ELF-1 (cell line): ENCODE data around the gene ST8SIA5.
"Not testable (repeated sequence)": the region's sequence is repeated elsewhere in the genome, so short reads cannot be mapped to it uniquely, and the experiment has no call there.

ENCODE experiments used
- DNase-seq: peaks from one replicate; pipeline ENCODE4 v3.0.0-alpha.2; 2016; ENCODE audit warnings: low read depth, low spot score

Gene ST8SIA5, protein sequence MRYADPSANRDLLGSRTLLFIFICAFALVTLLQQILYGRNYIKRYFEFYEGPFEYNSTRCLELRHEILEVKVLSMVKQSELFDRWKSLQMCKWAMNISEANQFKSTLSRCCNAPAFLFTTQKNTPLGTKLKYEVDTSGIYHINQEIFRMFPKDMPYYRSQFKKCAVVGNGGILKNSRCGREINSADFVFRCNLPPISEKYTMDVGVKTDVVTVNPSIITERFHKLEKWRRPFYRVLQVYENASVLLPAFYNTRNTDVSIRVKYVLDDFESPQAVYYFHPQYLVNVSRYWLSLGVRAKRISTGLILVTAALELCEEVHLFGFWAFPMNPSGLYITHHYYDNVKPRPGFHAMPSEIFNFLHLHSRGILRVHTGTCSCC

DNA sequence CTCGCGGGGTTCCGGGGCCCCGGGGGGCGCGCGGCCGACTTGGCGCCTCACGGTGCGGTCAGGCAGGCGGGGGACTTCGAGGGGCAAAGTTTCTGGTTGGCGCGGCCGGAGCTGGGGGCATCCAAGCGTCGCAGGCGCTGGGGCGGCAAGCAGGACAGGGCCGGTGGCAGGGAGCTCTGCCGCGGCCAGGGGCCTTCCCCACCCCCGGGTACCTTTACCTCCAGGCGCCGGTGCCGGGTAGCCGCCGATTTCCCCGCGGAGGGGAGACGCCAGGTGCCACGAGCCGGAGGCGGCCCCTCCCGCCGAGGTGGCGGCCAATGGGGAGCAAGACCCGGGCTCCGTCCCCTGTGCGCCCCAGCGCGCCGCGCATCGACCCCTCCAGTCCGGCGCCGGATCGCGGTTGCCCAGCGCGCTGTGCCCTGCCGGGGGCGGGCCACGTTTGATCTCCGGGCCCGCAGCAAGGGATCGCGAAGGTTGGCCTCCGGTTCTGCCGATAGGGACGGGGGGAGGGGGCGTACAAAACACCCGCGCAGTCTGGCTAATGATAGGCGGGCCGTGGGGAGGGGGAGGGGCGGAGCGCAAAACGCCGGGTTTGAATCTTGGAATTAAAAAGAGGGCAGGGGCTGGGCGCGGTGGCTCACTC lies at the start of gene ST8SIA5:
Gene ST8SIA5 (minus strand): TSS at position 495 of the 643 bp plus-strand sequence. CDS start 545 bp downstream, outside the sequence.
- DNase-seq, result peak; percentile 68

DNA sequence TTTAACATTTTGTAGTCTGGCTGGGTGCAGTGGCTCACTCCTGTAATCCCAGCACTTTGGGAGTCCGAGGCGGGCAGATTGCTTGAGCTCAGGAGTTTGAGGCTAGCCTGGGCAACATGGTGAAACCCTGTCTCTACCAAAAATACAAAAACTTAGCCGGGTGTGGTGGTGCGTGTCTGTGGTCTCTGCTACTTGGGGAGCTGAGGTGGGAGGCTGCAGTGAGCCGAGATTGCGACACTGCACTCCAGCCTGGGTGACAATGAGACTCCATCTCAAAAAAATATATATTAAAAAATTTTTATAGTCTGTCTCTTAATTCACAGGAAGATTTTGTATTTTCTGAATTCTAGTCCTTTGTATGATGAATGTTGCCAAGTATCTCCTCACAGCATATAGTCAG lies 39.1 kb upstream of the ST8SIA5 start:
- DNase-seq, result not testable (repeated sequence)

DNA sequence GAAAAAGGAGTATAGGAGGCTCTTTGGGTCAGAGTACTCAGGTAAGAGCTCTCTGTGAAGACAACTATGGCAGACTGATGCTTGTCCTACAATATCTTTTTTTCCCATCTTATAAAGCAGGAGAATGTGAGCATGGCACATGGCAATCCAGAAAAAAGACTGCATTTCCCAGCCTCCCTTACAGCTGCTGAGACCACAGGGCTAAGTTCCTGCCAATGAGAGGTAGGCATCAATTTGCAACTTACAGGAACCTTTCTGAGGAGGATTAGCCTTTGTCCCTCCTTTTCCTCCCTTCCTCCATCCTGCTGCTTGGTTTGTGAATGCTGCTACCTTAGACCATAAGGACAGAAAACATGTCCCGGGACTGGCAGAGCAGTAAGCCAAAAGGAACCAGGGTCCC lies 37.8 kb upstream of the ST8SIA5 start:
- DNase-seq, result no peak

DNA sequence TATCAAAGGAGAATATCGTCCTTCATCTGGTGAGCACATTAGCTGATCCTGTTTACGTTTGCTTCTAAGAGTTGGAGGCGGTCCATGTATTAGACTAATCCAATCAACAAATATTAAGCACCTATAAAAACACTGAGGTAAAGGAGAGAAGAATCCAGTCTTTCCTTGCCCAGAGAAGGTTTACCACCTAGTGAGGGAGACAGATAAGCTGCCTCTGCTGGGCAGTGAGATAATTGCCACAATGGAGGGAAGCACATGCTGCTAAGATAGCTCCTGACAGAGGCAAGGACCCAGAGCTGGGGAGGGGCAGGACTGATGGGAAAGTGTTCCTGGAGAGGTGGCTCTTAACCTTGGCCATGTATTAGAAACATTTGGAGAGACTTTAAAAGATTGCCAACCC lies 36.7 kb upstream of the ST8SIA5 start:
- no peak for DNase-seq

DNA sequence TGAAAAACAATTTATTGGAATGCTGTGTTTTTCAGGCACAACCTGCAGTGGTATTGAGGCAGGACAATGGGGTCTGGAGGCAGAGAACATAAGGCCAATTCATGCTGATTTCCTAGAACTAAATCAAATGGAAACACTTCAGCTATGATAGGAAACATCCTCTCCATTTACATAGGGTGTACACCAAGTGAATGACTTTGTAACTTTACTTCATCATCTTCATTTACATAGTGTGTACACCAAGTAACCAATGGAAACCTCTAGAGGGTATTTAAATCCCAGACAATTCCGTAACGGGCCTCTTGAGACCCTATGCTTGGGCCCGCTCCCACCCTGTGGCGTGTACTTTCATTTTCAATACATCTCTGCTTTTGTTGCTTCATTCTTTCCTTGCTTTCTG lies 32.2 kb upstream of the ST8SIA5 start:
- no peak for DNase-seq

DNA sequence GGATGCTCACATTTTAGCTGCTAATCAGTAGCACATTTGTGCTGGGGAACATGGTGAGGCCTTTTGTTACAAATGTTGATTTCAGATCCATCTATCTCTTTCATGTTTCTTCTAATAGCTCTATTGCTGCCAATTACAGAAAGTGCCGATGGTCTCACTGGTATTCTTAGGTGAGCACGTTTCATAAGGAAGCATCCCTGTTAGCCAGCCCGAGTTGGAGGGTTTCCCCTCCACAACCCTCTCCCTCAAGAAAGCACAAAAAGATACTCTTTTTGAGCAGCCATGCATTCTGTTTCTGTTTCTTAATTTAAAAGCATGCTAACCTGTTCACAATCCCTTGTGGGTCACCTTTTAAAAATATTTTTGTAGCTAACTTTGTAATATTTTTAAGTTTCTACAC lies 30.8 kb upstream of the ST8SIA5 start:
- DNase-seq, result no peak

DNA sequence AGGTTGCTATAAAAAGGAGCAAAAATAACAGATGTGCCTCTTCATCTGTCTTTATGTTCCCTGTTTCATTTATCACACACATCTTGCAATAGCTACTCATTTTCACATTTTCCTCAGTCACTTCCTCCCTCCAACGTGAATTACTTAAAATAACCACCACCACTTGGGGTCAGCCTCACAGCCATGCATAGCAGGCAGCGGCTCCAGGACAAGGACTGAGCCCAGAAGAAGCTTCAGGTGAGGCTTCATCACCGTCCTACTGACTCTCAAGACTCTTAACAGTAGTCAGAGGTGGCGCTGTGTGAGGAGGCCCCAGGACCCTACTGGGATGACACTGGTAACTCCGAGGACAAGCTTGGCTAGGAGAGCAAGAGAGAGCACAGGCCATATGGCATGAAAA lies 15.5 kb upstream of the ST8SIA5 start:
- DNase-seq, result no peak

DNA sequence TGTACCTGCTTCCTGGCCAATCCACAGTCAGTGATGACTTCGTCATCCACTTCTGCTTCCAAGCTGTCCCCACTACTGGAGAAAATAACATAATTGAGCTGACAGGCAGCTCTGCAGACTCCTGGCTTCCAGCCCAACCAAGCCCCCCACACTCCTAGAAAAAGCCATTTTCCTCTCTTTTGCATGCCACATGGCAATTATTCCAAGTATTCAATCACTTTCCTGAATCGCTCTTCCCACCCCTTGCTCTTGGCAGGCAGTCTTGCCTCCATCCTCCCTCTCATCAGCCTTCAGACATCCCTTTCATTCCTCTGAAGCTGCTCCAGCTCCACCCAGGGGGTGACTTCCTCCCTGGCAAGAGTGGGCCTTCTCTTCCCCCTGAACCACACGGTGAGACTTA lies 14.3 kb upstream of the ST8SIA5 start:
- no peak for DNase-seq

DNA sequence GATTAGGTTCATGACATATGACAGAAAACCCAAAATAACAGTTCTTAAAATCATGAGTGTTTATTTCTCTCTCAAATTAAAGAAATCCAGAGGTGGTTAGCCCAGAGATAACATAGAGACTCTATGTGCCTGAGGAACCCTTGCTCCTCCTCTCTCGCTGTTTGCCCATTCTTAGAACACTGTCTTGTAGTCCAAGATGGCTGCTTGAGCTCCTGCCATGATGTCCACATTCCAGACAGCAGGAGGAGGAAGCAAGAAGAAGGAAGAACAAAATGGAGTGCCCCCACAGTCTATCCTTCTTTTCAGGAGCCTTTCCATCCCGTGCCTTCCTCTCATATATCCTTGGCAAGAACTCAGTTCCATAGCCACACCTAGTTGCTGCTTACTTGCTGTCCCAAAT lies 13.9 kb upstream of the ST8SIA5 start:
- no peak for DNase-seq

DNA sequence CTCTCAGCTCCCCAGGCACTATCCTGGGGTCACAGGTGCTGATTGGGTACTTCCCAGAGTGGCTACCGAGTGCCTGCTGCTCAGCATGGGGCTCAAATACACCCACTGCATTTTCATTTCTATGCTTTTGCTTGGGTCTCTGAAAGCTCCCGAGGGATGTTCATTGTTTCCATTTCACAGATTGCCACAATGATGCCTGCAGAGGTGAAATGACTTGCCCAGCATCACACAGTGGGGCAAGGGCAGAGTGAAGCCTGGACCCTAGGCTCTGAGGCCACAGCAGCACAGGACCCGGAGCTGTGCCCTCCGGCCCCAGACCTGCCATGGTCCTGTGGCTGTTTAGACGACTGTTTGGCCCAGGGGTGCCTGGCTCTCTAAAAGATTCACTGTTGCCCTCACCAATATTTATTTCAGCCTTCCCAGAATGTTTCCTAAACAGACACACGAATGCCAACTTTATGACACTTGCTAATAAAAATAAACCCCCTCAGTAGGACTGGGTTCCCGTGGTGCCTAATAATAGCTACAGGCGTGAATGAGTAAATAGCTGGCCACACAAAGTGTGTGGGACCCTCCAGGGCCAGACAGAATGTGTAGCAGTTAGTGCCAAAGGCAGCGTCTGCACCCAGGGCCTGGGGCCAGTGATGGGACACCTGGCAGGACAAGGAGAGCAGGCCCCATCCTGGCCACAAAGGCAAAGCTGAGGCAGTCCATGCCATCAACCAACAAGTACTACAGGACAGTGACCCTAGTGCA lies 11.5 kb upstream of the ST8SIA5 start:
- DNase-seq, result no peak

DNA sequence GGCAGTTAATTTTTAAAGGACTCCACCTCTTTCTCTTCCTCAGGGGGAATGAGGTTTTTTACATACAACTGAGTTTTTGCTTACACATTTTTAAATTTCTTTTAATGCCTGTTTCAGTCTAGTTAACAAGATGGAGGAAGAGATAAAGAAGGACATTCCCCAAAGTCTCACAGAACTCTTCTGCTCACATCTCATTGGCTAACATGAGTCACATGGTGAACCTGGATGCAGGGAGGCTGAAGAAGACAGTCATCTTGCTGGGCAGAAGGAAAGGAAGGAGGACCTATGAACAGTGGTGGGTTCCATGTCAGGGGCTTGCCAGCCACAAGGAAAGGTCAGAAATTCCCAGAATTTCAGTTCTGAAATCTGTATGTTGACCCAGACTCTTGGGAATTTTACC lies 10.4 kb upstream of the ST8SIA5 start:
- DNase-seq, result no peak

DNA sequence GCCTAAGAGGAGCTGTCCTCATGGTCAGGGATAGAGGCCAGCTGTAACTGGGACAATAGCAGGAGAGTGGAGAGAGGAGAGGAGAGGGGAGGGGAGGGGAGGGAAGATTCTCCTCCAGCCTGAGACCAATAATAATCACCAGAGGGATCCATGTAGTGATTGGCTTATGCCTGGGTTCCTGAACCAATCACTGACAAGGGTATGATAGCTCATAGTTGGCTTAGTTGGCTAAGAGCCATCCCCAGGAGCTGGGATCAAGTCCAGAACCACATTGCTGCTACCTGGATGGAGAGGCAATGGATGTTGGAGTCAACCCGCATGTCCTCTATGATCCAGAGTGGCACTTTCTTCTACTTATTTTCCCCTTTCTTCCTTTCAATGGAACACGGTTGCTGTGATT lies 7.7 kb upstream of the ST8SIA5 start:
- DNase-seq, result no peak

DNA sequence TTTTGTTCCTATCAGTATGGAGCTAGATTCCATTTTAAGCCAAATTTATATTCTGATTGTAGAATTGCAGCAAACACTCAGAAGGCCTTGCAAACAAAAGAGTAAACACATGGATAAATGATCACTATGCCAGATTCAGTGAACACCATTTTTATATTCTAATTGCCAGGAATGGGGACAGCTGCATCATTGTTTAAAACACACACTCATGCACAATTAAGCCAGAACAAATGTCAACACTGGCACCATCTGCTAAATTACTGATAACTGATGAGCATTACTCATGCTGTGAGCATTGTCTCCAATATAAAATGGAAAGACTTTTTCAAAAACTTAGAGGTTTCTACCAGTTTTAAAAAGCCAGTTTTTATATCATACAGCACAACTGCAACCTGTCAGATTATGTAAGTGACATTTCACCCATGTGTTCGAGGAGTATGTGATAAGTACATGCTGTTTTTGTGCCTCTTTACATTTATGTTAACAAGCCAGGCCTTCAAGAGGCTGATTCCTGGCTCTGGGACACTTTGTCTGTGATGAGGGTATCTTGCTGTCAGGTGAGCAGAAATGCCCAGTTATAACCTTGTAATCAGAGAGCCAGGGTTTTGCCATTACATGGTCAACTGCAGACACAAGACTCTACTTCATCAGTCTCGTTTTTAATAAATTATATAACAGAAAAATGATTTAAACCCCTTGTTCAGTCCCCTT lies 4.4 kb upstream of the ST8SIA5 start:
- DNase-seq, result no peak

DNA sequence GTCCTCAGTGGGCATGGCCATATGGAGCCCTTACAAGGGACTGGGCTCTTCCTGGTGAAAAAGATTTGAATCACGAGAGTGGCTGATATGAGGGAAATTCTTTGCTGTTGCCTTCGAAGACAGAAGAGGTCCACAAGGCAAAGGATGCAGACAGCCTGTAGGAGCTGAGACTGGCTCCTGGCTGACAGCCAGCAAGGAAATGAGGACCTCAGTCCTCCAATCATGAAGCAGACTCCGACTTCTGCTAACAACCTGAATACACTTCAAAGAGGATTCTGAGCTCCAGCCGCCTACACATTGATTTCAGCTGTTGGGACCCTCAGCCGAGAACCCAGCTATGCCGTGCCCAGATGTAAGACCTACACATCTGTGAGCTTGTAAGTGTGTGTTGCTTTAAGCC lies 3.0 kb upstream of the ST8SIA5 start:
- DNase-seq, result no peak

DNA sequence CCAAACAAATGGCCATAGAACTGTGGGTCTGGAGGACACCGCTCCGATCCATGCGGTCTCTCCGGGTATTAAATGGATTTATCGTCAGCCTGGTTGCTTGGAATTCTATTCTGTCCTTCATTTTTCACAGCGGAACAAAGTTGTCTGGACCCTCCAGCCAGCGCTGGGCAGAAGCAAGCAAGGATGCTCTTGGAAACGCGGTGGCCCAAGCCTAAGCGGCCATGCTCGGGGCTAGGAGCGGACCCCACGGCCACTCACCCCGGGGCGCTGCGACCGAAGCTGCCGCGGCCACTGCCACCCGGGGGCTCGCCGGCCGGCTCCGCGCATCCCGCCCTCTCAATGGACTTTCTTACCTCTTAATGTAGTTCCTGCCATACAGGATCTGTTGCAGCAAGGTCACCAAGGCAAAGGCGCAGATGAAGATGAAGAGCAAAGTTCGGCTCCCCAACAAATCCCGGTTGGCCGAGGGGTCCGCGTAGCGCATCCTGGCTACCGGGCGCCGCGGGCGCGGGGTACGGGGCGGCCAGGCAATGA lies 761 bp downstream of the ST8SIA5 start:
- peak; percentile 25 for DNase-seq

DNA sequence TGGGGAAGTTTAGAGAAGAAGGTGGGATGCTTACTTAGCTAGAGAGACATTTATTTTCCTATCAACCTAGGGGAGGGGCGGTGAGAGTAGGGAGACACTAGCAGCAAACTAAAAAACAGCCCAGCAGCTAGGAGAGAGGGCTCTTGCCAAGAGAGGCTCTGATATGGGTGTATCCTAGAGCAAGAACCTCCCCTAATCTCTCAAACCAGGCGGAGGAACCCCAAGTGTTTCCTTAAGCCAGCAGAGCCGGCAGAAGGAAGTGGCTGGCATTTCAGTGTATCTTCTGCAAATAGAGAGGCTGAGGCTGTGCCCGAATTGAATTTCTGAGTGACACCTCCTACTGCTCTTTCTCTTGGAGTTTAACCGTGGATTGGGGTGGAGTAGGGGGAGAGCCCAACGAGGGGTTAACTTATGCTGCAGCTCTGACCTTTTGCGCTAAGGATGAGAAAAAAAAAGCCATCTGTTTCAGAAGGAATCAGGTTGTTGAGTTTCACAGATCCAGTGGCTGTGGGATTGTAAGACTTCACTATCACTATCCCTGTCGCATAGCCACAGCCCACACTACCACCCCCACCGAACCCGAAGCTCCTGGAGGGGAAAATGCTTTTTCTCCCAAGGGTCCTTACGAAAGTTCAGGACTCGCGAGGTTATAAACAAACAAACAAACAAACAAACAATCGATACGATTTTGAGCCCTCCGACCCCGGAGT lies 1.4 kb downstream of the ST8SIA5 start:
- no peak for DNase-seq

DNA sequence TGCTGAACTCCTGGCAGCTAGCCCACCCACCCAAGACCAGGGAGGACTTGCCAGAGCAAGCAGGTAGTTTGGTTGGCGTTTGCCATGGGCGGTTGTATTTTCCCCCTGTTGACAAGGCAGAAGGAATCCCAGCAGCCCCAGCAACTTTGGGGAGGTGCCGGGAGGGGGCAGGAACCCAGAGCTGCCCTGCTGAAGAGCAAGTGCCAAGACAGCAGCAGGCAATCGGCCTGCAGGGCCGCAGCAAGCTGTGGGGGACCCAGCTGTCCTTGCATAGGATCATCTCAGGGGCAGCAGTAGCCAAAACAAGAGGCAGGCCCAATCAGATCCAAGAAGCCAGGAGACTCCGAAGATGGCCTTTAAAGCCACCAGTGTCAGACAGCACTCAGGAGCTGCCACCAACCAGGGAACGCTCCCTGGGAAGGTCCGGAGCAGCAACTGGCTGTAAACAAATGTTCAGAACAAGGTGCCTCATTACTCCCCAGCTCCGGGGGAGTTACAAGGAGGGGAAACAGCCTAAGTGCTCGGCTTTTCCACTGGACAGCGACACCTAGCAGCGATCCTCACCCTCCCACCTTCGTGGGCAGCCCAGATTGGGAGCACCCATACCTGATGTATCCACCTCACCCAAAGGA lies 2.1 kb downstream of the ST8SIA5 start:
- DNase-seq, result peak; percentile 58

DNA sequence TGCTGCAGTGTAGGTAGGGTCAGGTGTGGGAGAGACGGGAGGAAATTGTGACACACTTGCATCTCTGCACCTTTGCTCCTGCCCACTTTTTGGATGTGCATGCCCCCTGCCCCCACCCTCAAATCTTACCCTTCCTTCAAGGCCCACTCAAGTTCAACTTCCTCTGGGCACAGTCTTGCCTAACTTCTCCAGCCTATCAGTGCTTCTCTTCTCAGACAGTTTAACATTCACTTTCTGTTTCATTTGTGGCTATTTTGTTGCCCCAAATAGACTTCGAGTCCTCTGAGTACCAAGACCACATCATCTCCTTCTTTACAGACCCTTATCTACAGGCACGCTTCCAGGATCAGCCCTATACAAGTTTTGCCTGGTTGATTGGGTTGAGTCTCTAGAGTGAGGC lies 2.7 kb downstream of the ST8SIA5 start:
- no peak for DNase-seq

DNA sequence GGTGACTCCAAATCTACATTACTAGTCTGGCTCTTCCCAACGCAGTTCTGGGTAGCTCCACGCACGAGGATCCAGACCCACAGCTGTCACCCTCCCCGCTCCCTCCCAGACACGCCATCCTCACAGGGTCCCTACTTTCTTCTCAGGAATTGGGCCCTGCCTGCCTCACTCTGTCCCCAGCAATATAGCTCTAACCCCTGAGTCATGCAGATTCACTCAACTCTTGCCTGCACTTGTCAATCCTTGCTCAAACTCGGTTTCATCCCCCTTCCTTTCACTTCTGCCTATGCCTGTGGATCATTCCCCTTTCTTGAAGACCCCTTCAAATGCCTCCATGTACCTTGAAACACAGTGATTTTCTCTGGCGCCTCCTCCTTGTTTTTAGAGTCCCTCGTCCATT lies 5.0 kb downstream of the ST8SIA5 start:
- DNase-seq, result no peak

DNA sequence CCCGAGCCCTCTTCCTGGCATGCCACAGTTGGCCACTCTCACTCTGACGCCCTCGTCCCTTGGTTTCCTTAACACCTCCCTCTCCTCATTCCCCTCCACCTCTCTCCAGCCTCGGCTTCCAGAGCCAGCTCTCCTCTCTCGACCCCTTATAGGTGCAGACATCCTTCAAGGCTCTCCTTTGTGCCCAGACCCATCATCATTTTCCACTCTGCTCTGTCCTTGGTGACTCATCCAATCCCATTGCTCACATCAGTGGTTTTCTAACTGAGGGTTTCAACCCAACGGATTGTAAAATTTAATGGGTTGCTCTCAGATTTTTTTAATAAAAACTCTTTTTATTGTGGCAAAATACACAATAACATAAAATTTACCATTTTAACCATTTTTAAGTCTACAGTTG lies 6.2 kb downstream of the ST8SIA5 start:
- DNase-seq, result no peak

DNA sequence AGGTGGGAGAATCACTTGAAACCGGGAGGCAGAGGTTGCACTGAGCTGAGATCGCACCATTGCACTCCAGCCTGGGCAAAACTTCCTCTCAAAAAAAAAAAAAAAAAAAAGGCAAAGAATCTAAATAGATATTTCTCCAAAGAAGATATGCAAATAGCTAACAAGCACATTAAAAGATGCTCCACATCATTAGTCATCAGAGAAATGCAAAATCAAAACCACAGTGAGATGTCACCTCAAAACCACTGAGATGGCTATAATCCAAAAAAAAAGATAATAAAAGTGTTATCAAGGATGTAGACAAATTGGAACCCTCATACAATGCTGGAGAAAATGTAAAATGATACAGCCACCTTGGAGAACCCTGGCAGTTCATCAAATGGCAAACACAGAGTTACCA lies 8.4 kb downstream of the ST8SIA5 start:
- no peak for DNase-seq
